PC-3 (cell line): Measurements from ENCODE around the gene FBXO41. TPM values are rescaled to one million over a fixed set of nuclear protein-coding genes. Genes with fewer than 3 reads are reported as not detected.

Experiments
- ATAC-seq: fragments of 200-7000 bp; cut with Tn5 transposase; 2 replicates; pipeline ENCODE4 v1.9.1; 2020; ENCODE audit warnings: mild to moderate bottlenecking, moderate library complexity
- BruUV-seq: library from RNA; stranded (reverse); fragments of 400-500 nt; replicated peaks from 2 replicates; lab custom pipeline; 2021; lab: Mats Ljungman, UMichigan
- CTCF ChIA-PET: fragments of 300-600 bp; sonication (Branson Sonifier 250); formaldehyde crosslinking; loops from one replicate; lab custom pipeline; 2022; ENCODE audit warnings: antibody characterized with exemption; lab: Charles Lee
- POLR2A ChIA-PET: fragments of 300-600 bp; sonication (Branson Sonifier 250); formaldehyde crosslinking; loops from one replicate; lab custom pipeline; 2022; ENCODE audit warnings: antibody characterized with exemption; ENCODE audit not compliant: unreplicated experiment; lab: Charles Lee
- DNase-seq: peaks from one replicate; pipeline ENCODE4 v3.0.0-alpha.2; 2015
- H2AFZ ChIP-seq: fragments of 300-600 bp; sonication (generic); 2 replicates; pipeline ENCODE4 v1.6.0; 2016; ENCODE audit warnings: antibody characterized with exemption, low read length
- H3F3A ChIP-seq: fragments of 300-600 bp; sonication (generic); one replicate; pipeline ENCODE4 v1.6.0; 2017; ENCODE audit warnings: antibody characterized with exemption, low read length, control low read depth, mild to moderate bottlenecking; ENCODE audit not compliant: unreplicated experiment
- H3K27ac ChIP-seq: fragments of 300-600 bp; sonication (generic); 2 replicates; pipeline ENCODE4 v1.5.1; 2016; ENCODE audit warnings: mild to moderate bottlenecking, low read length
- H3K27me3 ChIP-seq: fragments of 300-600 bp; sonication (generic); 2 replicates; pipeline ENCODE4 v1.6.1; 2016; ENCODE audit warnings: low read length, mixed read lengths
- H3K36me3 ChIP-seq: fragments of 300-600 bp; sonication (generic); 2 replicates; pipeline ENCODE4 v1.6.1; 2016; ENCODE audit warnings: low read depth, mixed run types, low read length, mixed read lengths
- H3K4me1 ChIP-seq: fragments of 300-600 bp; sonication (generic); 2 replicates; pipeline ENCODE4 v1.5.1; 2016; ENCODE audit warnings: low read length; ENCODE audit not compliant: insufficient read depth
- H3K4me2 ChIP-seq: fragments of 300-600 bp; sonication (generic); 2 replicates; pipeline ENCODE4 v1.6.0; 2016; ENCODE audit warnings: low read length
- H3K4me3 ChIP-seq: fragments of 300-600 bp; sonication (generic); 2 replicates; pipeline ENCODE4 v1.5.1; 2016; ENCODE audit warnings: mild to moderate bottlenecking, low read length, mixed read lengths
- H3K79me2 ChIP-seq: fragments of 300-600 bp; sonication (generic); 2 replicates; pipeline ENCODE4 v1.6.1; 2017; ENCODE audit warnings: low read length, mixed read lengths
- H3K9ac ChIP-seq: fragments of 300-600 bp; sonication (generic); 2 replicates; pipeline ENCODE4 v1.6.0; 2016; ENCODE audit warnings: mild to moderate bottlenecking, low read length
- H3K9me2 ChIP-seq: fragments of 300-600 bp; sonication (generic); replicated peaks from 2 replicates; pipeline ENCODE4 v1.6.1; 2016; ENCODE audit warnings: mixed run types, low read length, mixed read lengths
- H3K9me3 ChIP-seq: fragments of 300-600 bp; sonication (generic); 2 replicates; pipeline ENCODE4 v1.6.1; 2016; ENCODE audit warnings: low read length, mixed read lengths
- H4K20me1 ChIP-seq: fragments of 300-600 bp; sonication (generic); 2 replicates; pipeline ENCODE4 v1.6.1; 2016; ENCODE audit warnings: low read length, mixed read lengths
- CTCF ChIP-seq: fragments of 300-600 bp; sonication (generic); conservative IDR thresholded peaks from 2 replicates; pipeline ENCODE4 v1.5.1; 2017; ENCODE audit warnings: antibody characterized with exemption, low read depth, mild to moderate bottlenecking, low read length
- EZH2 ChIP-seq: fragments of 300-600 bp; sonication (generic); IDR thresholded peaks from one replicate; pipeline ENCODE4 v1.6.1; 2017; ENCODE audit warnings: antibody characterized with exemption, mild to moderate bottlenecking, low read length; ENCODE audit not compliant: unreplicated experiment
- EZH2phosphoT487 ChIP-seq: fragments of 300-600 bp; sonication (generic); IDR thresholded peaks from 2 replicates; pipeline ENCODE4 v1.6.1; 2018; ENCODE audit warnings: mild to moderate bottlenecking, antibody characterized with exemption, low read length, borderline replicate concordance
- intact Hi-C: fragments of 100-400 bp; cut with micrococcal nuclease; formaldehyde crosslinking; loops from 2 replicates; pipeline ENCODE4 v1.9.0; 2023
- total RNA-seq: library from RNA; depleted of rRNA; stranded (reverse); fragments of >200 nt; gene quantifications from 2 replicates; pipeline ENCODE4 v1.2.3, GENCODE V29; 2014

FBXO41 gene
- total RNA-seq, 1 experiment from 2014 or later = 4.2 TPM

- ChIA-PET POLR2A (no interaction called here), CTCF (no interaction called here)
- Histone ChIP-seq H3K27me3 (peaks cover 66% of the 10 kb centered on the region), H4K20me1 (no peaks in the 10 kb centered on the region), H3K27ac (no peak overlapping the region), H3K9me3 (no peaks in the 10 kb centered on the region), H2AFZ (no peak overlapping the region), H3F3A (no peaks in the 10 kb centered on the region), H3K9me2 (no peaks in the 10 kb centered on the region), H3K36me3 (no peaks in the 10 kb centered on the region), H3K4me1 (no peaks in the 10 kb centered on the region), H3K4me2 (no peak overlapping the region), H3K4me3 (no peak overlapping the region), H3K9ac (no peak overlapping the region), H3K79me2 (no peaks in the 10 kb centered on the region)
- ATAC-seq (no peak), DNase-seq (no peak)
- intact Hi-C loops = no loop called here
- BruUV-seq = no TSS peak
- no peak for TF ChIP-seq EZH2
- TF ChIP-seq CTCF = no peak
- no peak for TF ChIP-seq EZH2phosphoT487
Observed at GRCh38 chr2:73314441-73314840, 30.2 kb upstream of the FBXO41 start.

- Histone ChIP-seq H3F3A (no peaks in the 10 kb centered on the region), H3K9me2 (no peaks in the 10 kb centered on the region), H2AFZ (no peak overlapping the region), H3K4me3 (no peak overlapping the region), H3K4me1 (no peaks in the 10 kb centered on the region), H3K27me3 (peaks cover 60% of the 10 kb centered on the region), H3K27ac (no peak overlapping the region), H4K20me1 (no peaks in the 10 kb centered on the region), H3K36me3 (no peaks in the 10 kb centered on the region), H3K9me3 (no peaks in the 10 kb centered on the region), H3K4me2 (no peak overlapping the region), H3K79me2 (no peaks in the 10 kb centered on the region), H3K9ac (no peak overlapping the region)
- DNase-seq = no peak
- TF ChIP-seq EZH2phosphoT487 = no peak
- no peak for TF ChIP-seq EZH2
- no peak for TF ChIP-seq CTCF
- CTCF ChIA-PET = no interaction called here
- intact Hi-C loops = no loop called here
- no peak for ATAC-seq
- BruUV-seq = no TSS peak
- POLR2A ChIA-PET = no interaction called here
Observed at GRCh38 chr2:73307720-73308119, 23.4 kb upstream of the FBXO41 start.

GRCh38 chr2:73301636-73302035, 17.4 kb upstream of the FBXO41 start:
- Histone ChIP-seq H3K9me3 (no peaks in the 10 kb centered on the region), H3K36me3 (no peaks in the 10 kb centered on the region), H2AFZ (no peak overlapping the region), H3K79me2 (no peaks in the 10 kb centered on the region), H3K4me3 (no peak overlapping the region), H4K20me1 (no peaks in the 10 kb centered on the region), H3K9ac (no peak overlapping the region), H3K27ac (no peak overlapping the region), H3K4me2 (no peak overlapping the region), H3F3A (no peaks in the 10 kb centered on the region), H3K9me2 (no peaks in the 10 kb centered on the region), H3K27me3 (peaks cover 85% of the 10 kb centered on the region), H3K4me1 (no peaks in the 10 kb centered on the region)
- POLR2A ChIA-PET = no interaction called here
- intact Hi-C loops = no loop called here
- ATAC-seq (no peak), DNase-seq (no peak)
- TF ChIP-seq CTCF (no peak), EZH2phosphoT487 (no peak), EZH2 (no peak)
- no TSS peak for BruUV-seq
- CTCF ChIA-PET = no interaction called here
